Measurements from ENCODE around the gene KLK10. TPM values are rescaled to one million over a fixed set of nuclear protein-coding genes. Genes with fewer than 3 reads are reported as not detected.

The KLK10 gene
- not detected for polyA plus RNA-seq (2012; ENCODE audit: low read depth, missing spikeins)

- FAIRE-seq: no peak
- no peak for DNase-seq (ENCODE audit: insufficient read length, low spot score)
- TF ChIP-seq TAF1 (IDR thresholded peaks at IDR 0.05; ENCODE audit: low read depth, low read length): no peak
- no peak for TF ChIP-seq POU2F2 (IDR thresholded peaks at IDR 0.05; ENCODE audit: low read depth, low read length)
- no peak for TF ChIP-seq POLR2AphosphoS5 (IDR thresholded peaks at IDR 0.05; ENCODE audit: low read depth, low read length)
- TF ChIP-seq SPI1 (IDR thresholded peaks at IDR 0.05; ENCODE audit: low read depth, low read length): no peak
- TF ChIP-seq PAX5 (IDR thresholded peaks at IDR 0.05; ENCODE audit: insufficient read depth, low read length, severe bottlenecking): no peak
- TF ChIP-seq POLR2A (IDR thresholded peaks at IDR 0.05; ENCODE audit: low read depth, low read length): no peak
Measured at GRCh38 chr19:51019544-51019925, at the start of gene KLK10. TSS of gene KLK10 (minus strand) at chr19:51019709. CDS start at chr19:51019130, 579 bp downstream.

GRCh38 chr19:51066393-51067186 is 47.1 kb upstream of the KLK10 start:
- TF ChIP-seq POLR2A (IDR thresholded peaks at IDR 0.05; ENCODE audit: low read depth, low read length) (no peak), PAX5 (IDR thresholded peaks at IDR 0.05; ENCODE audit: insufficient read depth, low read length, severe bottlenecking) (no peak), TAF1 (IDR thresholded peaks at IDR 0.05; ENCODE audit: low read depth, low read length) (no peak), POLR2AphosphoS5 (IDR thresholded peaks at IDR 0.05; ENCODE audit: low read depth, low read length) (no peak), SPI1 (IDR thresholded peaks at IDR 0.05; ENCODE audit: low read depth, low read length) (no peak), POU2F2 (IDR thresholded peaks at IDR 0.05; ENCODE audit: low read depth, low read length) (no peak)
- DNase-seq (ENCODE audit: insufficient read length, low spot score): no peak

GRCh38 chr19:51065221-51065960 is 45.9 kb upstream of the KLK10 start:
- DNase-seq (ENCODE audit: insufficient read length, low spot score): no peak
- no peak for TF ChIP-seq PAX5 (IDR thresholded peaks at IDR 0.05; ENCODE audit: insufficient read depth, low read length, severe bottlenecking)
- no peak for TF ChIP-seq TAF1 (IDR thresholded peaks at IDR 0.05; ENCODE audit: low read depth, low read length)
- no peak for TF ChIP-seq POU2F2 (IDR thresholded peaks at IDR 0.05; ENCODE audit: low read depth, low read length)
- TF ChIP-seq SPI1 (IDR thresholded peaks at IDR 0.05; ENCODE audit: low read depth, low read length): no peak
- no peak for TF ChIP-seq POLR2A (IDR thresholded peaks at IDR 0.05; ENCODE audit: low read depth, low read length)
- TF ChIP-seq POLR2AphosphoS5 (IDR thresholded peaks at IDR 0.05; ENCODE audit: low read depth, low read length): no peak
- FAIRE-seq: no peak

More at GRCh38 chr19:51066393-51067186, 47.1 kb upstream of the KLK10 start:
- FAIRE-seq: no peak

- DNase-seq (ENCODE audit: insufficient read length, low spot score) (no peak), FAIRE-seq (no peak)
- TF ChIP-seq SPI1 (IDR thresholded peaks at IDR 0.05; ENCODE audit: low read depth, low read length) (no peak), POLR2A (IDR thresholded peaks at IDR 0.05; ENCODE audit: low read depth, low read length) (no peak), POLR2AphosphoS5 (IDR thresholded peaks at IDR 0.05; ENCODE audit: low read depth, low read length) (no peak), PAX5 (IDR thresholded peaks at IDR 0.05; ENCODE audit: insufficient read depth, low read length, severe bottlenecking) (no peak)
Measured at GRCh38 chr19:51064534-51065220, 45.2 kb upstream of the KLK10 start, which contains the start of gene KLK13. TSS of gene KLK13 (minus strand) at chr19:51065092. CDS start at chr19:51065067, 25 bp downstream.

- FAIRE-seq (no peak), DNase-seq (ENCODE audit: insufficient read length, low spot score) (no peak)
- TF ChIP-seq SPI1 (IDR thresholded peaks at IDR 0.05; ENCODE audit: low read depth, low read length) (no peak), POU2F2 (IDR thresholded peaks at IDR 0.05; ENCODE audit: low read depth, low read length) (no peak), TAF1 (IDR thresholded peaks at IDR 0.05; ENCODE audit: low read depth, low read length) (no peak), POLR2AphosphoS5 (IDR thresholded peaks at IDR 0.05; ENCODE audit: low read depth, low read length) (no peak)
Measured at GRCh38 chr19:51063664-51064063, 44.2 kb upstream of the KLK10 start.

GRCh38 chr19:51060973-51061372 is 41.5 kb upstream of the KLK10 start:
- TF ChIP-seq POU2F2 (IDR thresholded peaks at IDR 0.05; ENCODE audit: low read depth, low read length) (no peak), TAF1 (IDR thresholded peaks at IDR 0.05; ENCODE audit: low read depth, low read length) (no peak), PAX5 (IDR thresholded peaks at IDR 0.05; ENCODE audit: insufficient read depth, low read length, severe bottlenecking) (no peak)
- FAIRE-seq (no peak), DNase-seq (ENCODE audit: insufficient read length, low spot score) (no peak)

GRCh38 chr19:51060336-51060735 is 40.8 kb upstream of the KLK10 start:
- FAIRE-seq: no peak
- TF ChIP-seq PAX5 (IDR thresholded peaks at IDR 0.05; ENCODE audit: insufficient read depth, low read length, severe bottlenecking) (no peak), POLR2A (IDR thresholded peaks at IDR 0.05; ENCODE audit: low read depth, low read length) (no peak), POU2F2 (IDR thresholded peaks at IDR 0.05; ENCODE audit: low read depth, low read length) (no peak), POLR2AphosphoS5 (IDR thresholded peaks at IDR 0.05; ENCODE audit: low read depth, low read length) (no peak), TAF1 (IDR thresholded peaks at IDR 0.05; ENCODE audit: low read depth, low read length) (no peak), SPI1 (IDR thresholded peaks at IDR 0.05; ENCODE audit: low read depth, low read length) (no peak)
- no peak for DNase-seq (ENCODE audit: insufficient read length, low spot score)

- DNase-seq (ENCODE audit: insufficient read length, low spot score) (no peak), FAIRE-seq (no peak)
- TF ChIP-seq TAF1 (IDR thresholded peaks at IDR 0.05; ENCODE audit: low read depth, low read length) (no peak), SPI1 (IDR thresholded peaks at IDR 0.05; ENCODE audit: low read depth, low read length) (no peak), POLR2AphosphoS5 (IDR thresholded peaks at IDR 0.05; ENCODE audit: low read depth, low read length) (no peak), POU2F2 (IDR thresholded peaks at IDR 0.05; ENCODE audit: low read depth, low read length) (no peak), POLR2A (IDR thresholded peaks at IDR 0.05; ENCODE audit: low read depth, low read length) (no peak), PAX5 (IDR thresholded peaks at IDR 0.05; ENCODE audit: insufficient read depth, low read length, severe bottlenecking) (no peak)
Measured at GRCh38 chr19:51059715-51060114, 40.2 kb upstream of the KLK10 start.

GRCh38 chr19:51055866-51056265 is 36.4 kb upstream of the KLK10 start:
- no peak for FAIRE-seq
- TF ChIP-seq POU2F2 (IDR thresholded peaks at IDR 0.05; ENCODE audit: low read depth, low read length) (no peak), POLR2A (IDR thresholded peaks at IDR 0.05; ENCODE audit: low read depth, low read length) (no peak), TAF1 (IDR thresholded peaks at IDR 0.05; ENCODE audit: low read depth, low read length) (no peak), PAX5 (IDR thresholded peaks at IDR 0.05; ENCODE audit: insufficient read depth, low read length, severe bottlenecking) (no peak), POLR2AphosphoS5 (IDR thresholded peaks at IDR 0.05; ENCODE audit: low read depth, low read length) (no peak), SPI1 (IDR thresholded peaks at IDR 0.05; ENCODE audit: low read depth, low read length) (no peak)

More at GRCh38 chr19:51055866-51056265, 36.4 kb upstream of the KLK10 start:
- DNase-seq (ENCODE audit: insufficient read length, low spot score): no peak
